Measurements from ENCODE around the gene UNC45A. TPM values are rescaled to one million over a fixed set of nuclear protein-coding genes. Genes with fewer than 3 reads are reported as not detected.
A peak's percentile ranks its signal among the peaks of the same experiment; 100 is the strongest.
"Not testable (repeated sequence)": the region's sequence is repeated elsewhere in the genome, so short reads cannot be mapped to it uniquely, and the experiment has no call there.

UNC45A gene
- total RNA-seq, 1 donor from 2014 or later, result 48.9 TPM

GRCh38 chr15:90916461-90916860 is 18.6 kb upstream of the UNC45A start:
- ATAC-seq, result no peak

- ATAC-seq, result no peak
These were observed 17.5 kb upstream of the UNC45A start for GRCh38 chr15:90917569-90917968.

- ATAC-seq, result no peak
These were observed 16.9 kb upstream of the UNC45A start for GRCh38 chr15:90918034-90918788.

- no peak for ATAC-seq
These were observed 16.2 kb upstream of the UNC45A start for GRCh38 chr15:90918835-90919234.

- ATAC-seq, result no peak
These were observed 13.2 kb upstream of the UNC45A start for GRCh38 chr15:90921887-90922286.

GRCh38 chr15:90922712-90923322 is 12.3 kb upstream of the UNC45A start:
- ATAC-seq, result peak; percentile 26

- ATAC-seq, result no peak
These were observed 10.7 kb upstream of the UNC45A start for GRCh38 chr15:90924375-90924774.

GRCh38 chr15:90926766-90927165 is 8.3 kb upstream of the UNC45A start:
- not testable (repeated sequence) for ATAC-seq

- not testable (repeated sequence) for ATAC-seq
These were observed 7.0 kb upstream of the UNC45A start for GRCh38 chr15:90928106-90928505.

GRCh38 chr15:90929246-90930019 is 5.7 kb upstream of the UNC45A start:
- no peak for ATAC-seq

- ATAC-seq, result no peak
These were observed 4.1 kb upstream of the UNC45A start for GRCh38 chr15:90930861-90931574.

GRCh38 chr15:90931575-90931827 is 3.6 kb upstream of the UNC45A start:
- ATAC-seq, result no peak

GRCh38 chr15:90931828-90932659 is 3.0 kb upstream of the UNC45A start, which contains the start of gene HDDC3:
TSS of gene HDDC3 (minus strand) at chr15:90932549. CDS start at chr15:90932540, 9 bp downstream.
- ATAC-seq, result peak; percentile 77

- ATAC-seq, result no peak
These were observed 2.5 kb upstream of the UNC45A start for GRCh38 chr15:90932660-90932991.

GRCh38 chr15:90933301-90933700 is 1.8 kb upstream of the UNC45A start:
- no peak for ATAC-seq

- peak; percentile 51 for ATAC-seq
These were observed 683 bp upstream of the UNC45A start for GRCh38 chr15:90934256-90934948.

GRCh38 chr15:90936823-90937222 is 1.7 kb downstream of the UNC45A start:
- no peak for ATAC-seq

- no peak for ATAC-seq
These were observed 3.2 kb downstream of the UNC45A start for GRCh38 chr15:90938261-90938660.

GRCh38 chr15:90939756-90940155 is 4.7 kb downstream of the UNC45A start:
- no peak for ATAC-seq

- no peak for ATAC-seq
These were observed 6.0 kb downstream of the UNC45A start for GRCh38 chr15:90941038-90941437.

- no peak for ATAC-seq
These were observed 7.5 kb downstream of the UNC45A start for GRCh38 chr15:90942354-90943120.
